SHP77 treated with DMSO at 0.1 percent for 48 hours (cell line): ENCODE results near the gene TPBGL.
"Not testable (repeated sequence)": the region's sequence is repeated elsewhere in the genome, so short reads cannot be mapped to it uniquely, and the experiment has no call there.

Source experiments
- DNase-seq: peaks from one replicate; lab custom pipeline; 2025; lab: John Stamatoyannopoulos, UW

The TPBGL gene

GRCh38 chr11:75272821-75273301, 32.3 kb downstream of the TPBGL start:
- DNase-seq, result no peak

DNA sequence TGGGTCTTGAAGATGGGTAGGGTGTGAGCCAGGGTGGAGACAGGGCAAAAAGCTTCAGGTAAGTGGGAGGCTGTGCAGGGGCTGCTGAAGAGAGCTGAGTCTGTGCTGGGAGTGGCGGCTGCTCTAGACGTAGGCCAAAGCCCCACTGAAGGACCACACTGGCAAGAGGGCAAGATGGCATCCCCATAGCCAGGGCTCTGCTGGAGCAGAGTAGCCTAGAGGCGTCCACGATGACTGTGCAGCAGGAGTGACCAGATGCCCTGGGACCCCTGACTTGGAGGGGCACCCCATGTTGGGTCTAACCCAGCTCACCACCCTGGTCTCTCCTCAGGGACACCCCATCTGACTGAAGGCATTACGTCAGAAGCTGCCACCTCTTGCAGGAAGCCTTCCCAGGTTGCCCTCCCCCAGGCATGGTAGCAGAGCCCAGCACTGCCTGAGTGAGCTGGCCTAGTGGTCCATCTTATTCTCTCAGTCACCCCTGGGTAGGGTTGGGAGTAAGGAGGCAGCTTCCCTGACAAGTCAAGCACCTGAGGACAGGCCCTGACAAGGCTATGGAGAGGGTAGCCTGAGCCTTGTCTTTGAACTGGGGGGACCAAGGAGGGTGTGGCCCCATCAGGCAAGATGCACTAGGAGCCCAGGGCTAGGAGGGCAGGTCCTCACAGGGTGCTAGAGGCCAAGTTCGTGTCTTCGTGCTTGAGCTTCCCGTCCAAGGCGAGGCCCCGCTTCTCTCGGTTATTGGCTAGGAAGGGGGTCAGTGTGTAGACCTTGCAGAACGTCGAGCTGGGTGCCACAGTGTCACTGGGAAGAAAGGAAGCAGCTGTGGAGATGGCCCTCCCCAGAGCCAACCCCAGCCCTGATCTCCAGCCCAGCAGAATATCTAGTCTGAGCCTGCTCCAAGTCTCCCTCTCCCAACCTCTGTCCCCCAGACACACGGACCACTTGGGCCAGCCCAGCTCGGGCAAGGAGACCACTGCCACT, 33.1 kb downstream of the TPBGL start:
- no peak for DNase-seq

GRCh38 chr11:75274716-75275115, 34.1 kb downstream of the TPBGL start:
- not testable (repeated sequence) for DNase-seq

GRCh38 chr11:75275581-75275980, 35.0 kb downstream of the TPBGL start:
- DNase-seq, result no peak

GRCh38 chr11:75276186-75276585, 35.6 kb downstream of the TPBGL start:
- DNase-seq, result no peak

GRCh38 chr11:75276686-75277085, 36.1 kb downstream of the TPBGL start:
- peak; percentile 77 for DNase-seq

- no peak for DNase-seq
Measured at GRCh38 chr11:75277211-75277805, 36.7 kb downstream of the TPBGL start.

- DNase-seq, result no peak
Measured at GRCh38 chr11:75277991-75278790, 37.6 kb downstream of the TPBGL start.

GRCh38 chr11:75279273-75279672, 38.7 kb downstream of the TPBGL start:
- no peak for DNase-seq

- DNase-seq, result peak; percentile 62
Measured at GRCh38 chr11:75280227-75280701, 39.7 kb downstream of the TPBGL start.

- DNase-seq, result no peak
Measured at GRCh38 chr11:75280770-75281468, 40.3 kb downstream of the TPBGL start.

DNA sequence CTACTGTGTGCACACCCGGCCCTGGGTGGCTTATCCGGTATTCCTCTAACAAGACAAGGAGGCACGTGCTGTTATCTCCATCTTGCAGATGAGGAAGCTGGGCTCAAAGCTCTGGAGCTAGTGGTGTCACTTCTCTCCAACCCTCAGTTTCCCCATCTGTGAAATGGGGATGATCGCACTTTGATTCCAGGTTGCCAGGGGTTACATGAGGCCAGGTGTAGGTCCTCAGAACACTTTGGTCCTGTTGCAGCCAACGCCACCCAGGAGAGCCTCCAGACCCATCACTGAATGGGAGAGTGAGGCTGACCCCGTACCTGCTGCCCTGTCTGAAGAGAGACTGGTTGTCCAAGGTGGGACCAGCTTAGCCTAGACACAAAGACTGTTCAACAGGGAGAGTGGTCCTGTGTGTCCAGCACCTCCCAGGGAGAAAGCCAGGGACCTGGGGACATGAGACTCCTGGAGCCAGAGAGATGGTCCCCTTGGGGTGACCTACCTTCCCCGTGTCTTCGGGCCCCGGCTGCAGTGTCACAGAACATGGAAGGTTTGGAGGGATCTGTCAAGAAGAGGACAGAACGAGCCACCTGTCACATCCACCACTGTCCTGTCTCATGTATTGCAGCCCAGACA, 41.0 kb downstream of the TPBGL start:
- no peak for DNase-seq

DNA sequence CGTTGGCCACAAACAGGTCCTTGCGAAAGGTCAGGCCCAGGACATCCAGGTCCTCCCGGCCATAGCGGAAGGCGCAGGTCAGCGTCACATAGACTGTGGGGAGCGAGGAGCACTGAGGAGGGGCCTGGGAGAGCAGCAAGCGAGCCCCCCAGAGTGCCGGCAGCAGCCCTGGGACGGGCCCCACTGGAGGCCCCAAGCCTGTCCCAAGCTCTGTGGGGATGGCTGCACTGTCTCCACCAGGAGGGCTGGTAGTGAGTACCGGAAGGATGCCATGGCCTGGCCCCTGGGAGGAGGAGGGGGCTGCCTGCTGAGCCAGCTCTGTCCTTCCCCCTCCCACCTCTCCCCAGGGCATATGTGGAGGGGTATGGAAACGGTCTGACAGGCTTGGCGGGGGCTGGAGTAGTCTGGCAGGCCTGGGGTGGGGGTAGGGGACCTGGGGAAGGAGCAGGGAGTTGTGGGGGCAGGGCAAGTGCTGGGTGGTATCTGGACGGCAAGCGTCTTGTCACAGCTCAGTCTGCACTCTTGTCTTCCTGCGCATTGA, 42.9 kb downstream of the TPBGL start:
- DNase-seq, result no peak

DNA sequence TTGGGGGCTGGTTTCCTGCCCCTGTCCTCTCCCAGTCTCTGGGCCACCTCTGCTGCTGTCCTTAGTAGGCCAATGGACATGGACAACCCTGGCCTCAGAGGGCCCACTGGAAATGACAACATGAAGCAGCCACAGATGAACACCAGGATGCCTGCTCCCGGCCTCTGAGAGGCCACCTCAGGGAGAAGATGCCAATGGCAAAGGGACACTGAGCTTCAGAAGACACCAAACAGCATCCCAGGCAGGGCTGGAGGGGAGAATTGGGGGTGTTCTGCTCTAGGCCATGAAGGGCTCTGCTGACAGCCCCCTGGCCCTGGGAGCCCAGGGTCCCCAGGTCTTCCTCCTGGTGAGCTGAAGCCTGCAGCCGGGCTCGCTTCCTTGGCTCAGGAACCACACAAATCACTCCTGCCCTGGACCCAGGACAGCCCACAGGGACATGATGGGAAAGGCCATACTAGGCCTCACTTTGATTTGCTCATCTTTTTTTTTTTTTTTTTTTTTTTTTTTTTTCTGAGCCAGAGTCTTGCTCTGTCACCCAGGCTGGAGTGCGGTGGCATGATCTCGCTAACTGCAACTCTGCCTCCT, 45.3 kb downstream of the TPBGL start:
- DNase-seq, result no peak

GRCh38 chr11:75286826-75287465, 46.4 kb downstream of the TPBGL start:
- DNase-seq, result no peak

DNA sequence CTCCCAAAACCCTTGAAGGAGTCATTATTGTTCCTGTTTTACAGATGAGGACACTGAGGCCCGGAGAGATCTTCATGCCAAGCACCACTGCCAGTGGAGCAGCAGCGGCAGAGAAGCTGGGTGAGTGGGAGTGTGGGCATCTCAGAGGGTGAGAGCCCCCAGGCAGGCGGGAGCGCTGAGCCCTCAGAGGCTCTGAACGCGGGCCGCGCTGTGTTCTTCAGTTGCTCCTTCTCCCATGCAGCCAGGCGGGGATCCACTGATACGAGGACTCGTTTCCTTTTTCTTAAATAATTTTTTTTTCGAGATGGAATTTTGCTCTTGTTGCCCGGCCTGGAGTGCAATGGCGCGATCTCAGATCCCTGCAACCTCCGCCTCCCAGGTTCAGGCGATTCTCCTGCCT, 47.0 kb downstream of the TPBGL start:
- no peak for DNase-seq

GRCh38 chr11:75289511-75289760, 48.9 kb downstream of the TPBGL start:
- DNase-seq, result no peak

GRCh38 chr11:75289919-75290318, 49.3 kb downstream of the TPBGL start:
- DNase-seq, result no peak

GRCh38 chr11:75291741-75292140, 51.2 kb downstream of the TPBGL start:
- DNase-seq, result no peak

GRCh38 chr11:75292943-75293342, 52.4 kb downstream of the TPBGL start:
- no peak for DNase-seq
